GM12878 (cell line): Measurements from ENCODE around the gene EEF1A1. TPM values are rescaled to one million over a fixed set of nuclear protein-coding genes. Genes with fewer than 3 reads are reported as not detected.

Experiments
- ATAC-seq: fragments of 200-7000 bp; cut with Tn5 transposase; 3 replicates; pipeline ENCODE4 v1.9.1; 2020; ENCODE audit warnings: mild to moderate bottlenecking, moderate library complexity
- BruUV-seq: library from RNA; stranded (reverse); fragments of 400-500 nt; replicated peaks from 2 replicates; lab custom pipeline; 2021; lab: Mats Ljungman, UMichigan
- CTCF ChIA-PET: fragments of 300-600 bp; sonication (Branson Sonifier 250); formaldehyde crosslinking; extraction: SDS; loops from one replicate; lab custom pipeline; 2021; ENCODE audit warnings: inconsistent platforms; lab: Yijun Ruan, JAX
- POLR2A ChIA-PET: fragments of 350-600 bp; formaldehyde crosslinking; extraction: SDS; loops from one replicate; lab custom pipeline; 2021; ENCODE audit warnings: inconsistent platforms; lab: Charles Lee
- RAD21 ChIA-PET: fragments of 300-600 bp; sonication (Branson Sonifier 250); formaldehyde crosslinking; loops from one replicate; lab custom pipeline; 2023; ENCODE audit warnings: antibody characterized with exemption; ENCODE audit not compliant: unreplicated experiment; lab: Charles Lee
- SMC1A ChIA-PET: fragments of 300-600 bp; sonication (Branson Sonifier 250); formaldehyde crosslinking; loops from one replicate; lab custom pipeline; 2023; ENCODE audit not compliant: unreplicated experiment, uncharacterized antibody; lab: Charles Lee
- DNase-seq: peaks from one replicate; pipeline ENCODE4 v3.0.0-alpha.2; 2011; ENCODE audit warnings: low read depth, low spot score
- FAIRE-seq: peaks from 3 replicates; lab custom pipeline; 2011; peaks lifted over from hg19 to GRCh38; lab: Jason Lieb, UNC
- H2AFZ ChIP-seq: 2 replicates; pipeline ENCODE4 v1.6.0; 2011; ENCODE audit warnings: low read depth, low read length, control low read depth; ENCODE audit not compliant: control insufficient read depth
- H3K27ac ChIP-seq: 2 replicates; pipeline ENCODE4 v1.5.1; 2011; ENCODE audit warnings: control low read depth; ENCODE audit not compliant: control insufficient read depth, insufficient read depth
- H3K27me3 ChIP-seq, 2 experiments: replicated peaks in 1 of 2; 2 replicates each; pipeline versions ENCODE4 v1.6.0 to v1.6.1; 2011; ENCODE audit warnings: low read length in 1 of 2; ENCODE audit not compliant: control insufficient read depth in 2 of 2, insufficient read depth in 2 of 2
- H3K36me3 ChIP-seq, 2 experiments: 2 replicates each; pipeline ENCODE4 v1.5.1; 2011; ENCODE audit warnings: low read length in 1 of 2; ENCODE audit not compliant: control insufficient read depth in 2 of 2, insufficient read depth in 2 of 2
- H3K4me1 ChIP-seq: 2 replicates; pipeline ENCODE4 v1.6.1; 2011; ENCODE audit warnings: mild to moderate bottlenecking, low read length, moderate library complexity, mixed read lengths; ENCODE audit not compliant: control insufficient read depth, insufficient read depth
- H3K4me2 ChIP-seq: 2 replicates; pipeline ENCODE4 v1.6.0; 2011; ENCODE audit warnings: control low read depth; ENCODE audit not compliant: control insufficient read depth, insufficient read depth
- H3K4me3 ChIP-seq: fragments of 200-600 bp; sonication (generic); 2 replicates; pipeline ENCODE4 v1.5.1; 2016
- H3K79me2 ChIP-seq: 2 replicates; pipeline ENCODE4 v1.6.0; 2011; ENCODE audit warnings: low read length; ENCODE audit not compliant: control insufficient read depth, insufficient read depth
- H3K9ac ChIP-seq: 2 replicates; pipeline ENCODE4 v1.8.0; 2011; ENCODE audit warnings: low read length, control low read depth, mixed read lengths; ENCODE audit not compliant: control insufficient read depth, insufficient read depth
- H3K9me3 ChIP-seq: replicated peaks from 3 replicates; pipeline ENCODE4 v1.5.1; 2011; ENCODE audit warnings: mild to moderate bottlenecking, low read length; ENCODE audit not compliant: control insufficient read depth, insufficient read depth
- H4K20me1 ChIP-seq: 2 replicates; pipeline ENCODE4 v1.6.0; 2011; ENCODE audit not compliant: control insufficient read depth, insufficient read depth
- BACH1 ChIP-seq: fragments of 450-650 bp; IDR thresholded peaks from 2 replicates; pipeline ENCODE4 v1.6.1; 2017; ENCODE audit warnings: mild to moderate bottlenecking, borderline replicate concordance
- FOXM1 ChIP-seq: IDR thresholded peaks from 2 replicates; pipeline ENCODE4 v1.6.1; 2012; ENCODE audit warnings: low read depth, mild to moderate bottlenecking, inconsistent platforms, low read length, moderate library complexity
- JUNB ChIP-seq: IDR thresholded peaks from 2 replicates; pipeline ENCODE4 v1.6.1; 2016; ENCODE audit warnings: antibody characterized with exemption, mild to moderate bottlenecking
- MEF2A ChIP-seq: IDR thresholded peaks from 2 replicates; pipeline ENCODE4 v1.6.1; 2011; ENCODE audit warnings: low read depth, mild to moderate bottlenecking, low read length, moderate library complexity; ENCODE audit not compliant: insufficient read depth
- NFXL1 ChIP-seq: fragments of 450-650 bp; IDR thresholded peaks from 2 replicates; pipeline ENCODE4 v1.6.1; 2017; ENCODE audit warnings: antibody characterized with exemption, mild to moderate bottlenecking, borderline replicate concordance
- NR2C1 ChIP-seq: fragments of 450-650 bp; IDR thresholded peaks from 2 replicates; pipeline ENCODE4 v1.6.1; 2017; ENCODE audit warnings: antibody characterized with exemption, mild to moderate bottlenecking, moderate library complexity
- RELA ChIP-seq: fragments of 450-650 bp; IDR thresholded peaks from 2 replicates; pipeline ENCODE4 v1.8.0; 2014; ENCODE audit warnings: borderline replicate concordance; ENCODE audit not compliant: partially characterized antibody
- RFX5 ChIP-seq: IDR thresholded peaks from 2 replicates; pipeline ENCODE4 v1.6.1; 2011; ENCODE audit warnings: low read depth, low read length, improper control_type of control experiment
- SMAD5 ChIP-seq: IDR thresholded peaks from 2 replicates; pipeline ENCODE4 v1.6.1; 2016; ENCODE audit warnings: antibody characterized with exemption, low read depth
- TAF1 ChIP-seq: IDR thresholded peaks from 2 replicates; pipeline ENCODE4 v1.6.1; 2011; ENCODE audit warnings: mild to moderate bottlenecking, low read depth, low read length, borderline replicate concordance
- ZBED1 ChIP-seq: IDR thresholded peaks from 2 replicates; pipeline ENCODE4 v1.6.1; 2016; ENCODE audit warnings: borderline replicate concordance
- WGBS: methylation state at CpG from one replicate; pipeline ENCODE4 v1.1.6; 2016; ENCODE audit warnings: low lambda C conversion rate; ENCODE audit not compliant: insufficient replicate concordance, insufficient coverage; ENCODE audit errors: missing lambda C conversion rate; 5-methylcytosine and 5-hydroxymethylcytosine counted together
- in situ Hi-C: fragments of 300-500 bp; cut with MboI; formaldehyde crosslinking; loops from 9 replicates; pipeline ENCODE4 v1.14.3; 2018; ENCODE audit warnings: mixed read lengths
- intact Hi-C: fragments of 100-400 bp; cut with micrococcal nuclease; formaldehyde crosslinking; loops from one replicate; pipeline ENCODE4 v1.14.2; 2022; ENCODE audit not compliant: unreplicated experiment
- polyA plus RNA-seq, 11 experiments: library from polyadenylated mRNA; depleted of rRNA in 4 of 11; unstranded in 6 of 11; stranded (reverse) in 5 of 11; fragments of >200 nt; fragmentation: Nextera tagmentation in 4 of 11; fragmentation: Illumina TruSeq in 1 of 11; extraction: Ambion mirVana in 4 of 11; extraction: Trizol in 1 of 11; gene quantifications; 1 replicate in 1 of 11; 2 replicates in 10 of 11; pipeline versions ENCODE4 v1.2.1 to v1.2.3, GENCODE V29; 2011 to 2016; ENCODE audit warnings: inconsistent platforms in 2 of 11, missing spikeins in 2 of 11, low read depth in 1 of 11
- total RNA-seq, 4 experiments: library from RNA; depleted of rRNA in 3 of 4; stranded (reverse); fragments of >200 nt in 3 of 4; fragmentation: Illumina TruSeq in 1 of 4; extraction: Trizol in 1 of 4; gene quantifications; 2 replicates each; pipeline versions ENCODE4 v1.2.1 to v1.2.3, GENCODE V29; 2013 to 2021
- TF ChIP-seq, protein P1 (sequence below): fragments of 450-650 bp; IDR thresholded peaks from 2 replicates; pipeline ENCODE4 v1.6.1; 2017; ENCODE audit warnings: borderline replicate concordance
- TF ChIP-seq, protein P2 (sequence below): fragments of 450-650 bp; IDR thresholded peaks from 2 replicates; pipeline ENCODE4 v1.6.1; 2016; ENCODE audit warnings: mild to moderate bottlenecking
- TF ChIP-seq, protein P3 (sequence below): IDR thresholded peaks from 2 replicates; pipeline ENCODE4 v1.6.1; 2012; ENCODE audit warnings: low read depth, low read length, improper control_type of control experiment
- TF ChIP-seq, protein P4 (sequence below): IDR thresholded peaks from 2 replicates; pipeline ENCODE4 v1.6.1; 2011; ENCODE audit warnings: mild to moderate bottlenecking, low read depth, low read length, moderate library complexity; ENCODE audit not compliant: insufficient replicate concordance

EEF1A1 gene
- total and polyA plus RNA-seq, 10 of the 15 experiments (the other 5 are each of a cell fraction or from before 2014, with no cell fraction given): 4,214 to 18,090 (median 14,132) TPM

DNA sequence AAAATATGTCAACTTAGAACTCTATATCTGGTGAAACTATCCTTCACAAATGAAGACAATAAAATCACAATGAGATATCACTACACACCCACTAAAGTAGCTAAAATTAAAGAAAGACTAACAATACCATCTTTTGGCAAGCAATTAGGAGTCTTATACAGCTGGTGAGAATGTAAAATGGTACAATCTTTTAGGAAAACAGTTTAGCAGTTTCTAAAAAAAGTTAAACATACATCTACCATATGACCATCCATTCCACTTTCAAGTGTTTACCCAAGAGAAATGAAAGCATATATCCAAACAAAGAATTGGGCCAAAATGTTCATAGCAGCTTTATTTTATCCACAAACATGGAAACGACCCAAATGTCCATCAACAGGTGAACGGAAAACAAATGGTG, 13.8 kb upstream of the EEF1A1 start:
- ATAC-seq (no peak), DNase-seq (no peak), FAIRE-seq (no peak)
- Histone ChIP-seq H3K27me3 (no peaks in the 10 kb centered on the region), H3K4me1 (no peaks in the 10 kb centered on the region), H3K36me3 (no peaks in the 10 kb centered on the region), H3K4me2 (no peak overlapping the region), H4K20me1 (no peaks in the 10 kb centered on the region), H2AFZ (no peak overlapping the region), H3K9me3 (no peaks in the 10 kb centered on the region), H3K27ac (no peak overlapping the region), H3K79me2 (no peaks in the 10 kb centered on the region), H3K9ac (no peak overlapping the region; the same call in 1 of the 2 replicates), H3K4me3 (no peak overlapping the region)
- BruUV-seq: no TSS peak
- RAD21 ChIA-PET: interaction anchor here (0.5 to 1.9 kb wide), 4 partner anchors 11 to 72 kb away, joined by 3 to 6 read pairs (median 3); partner anchors contain the start of gene EEF1A1
- in situ Hi-C loops: no loop called here
- CTCF ChIA-PET: interaction anchor here (1.2 kb wide), 1 partner anchor 76 kb away, joined by 3 read pairs; no protein-coding TSS in a partner anchor
- 48% methylated on average over 2 of the region's 2 CpGs for WGBS
- POLR2A ChIA-PET: interaction anchor here (1.0 to 3.3 kb wide), 3 partner anchors 9 to 22 kb away, joined by 3 to 24 read pairs (median 3); partner anchors contain the start of gene EEF1A1
- intact Hi-C loops: no loop called here
- TF ChIP-seq, protein P1, sequence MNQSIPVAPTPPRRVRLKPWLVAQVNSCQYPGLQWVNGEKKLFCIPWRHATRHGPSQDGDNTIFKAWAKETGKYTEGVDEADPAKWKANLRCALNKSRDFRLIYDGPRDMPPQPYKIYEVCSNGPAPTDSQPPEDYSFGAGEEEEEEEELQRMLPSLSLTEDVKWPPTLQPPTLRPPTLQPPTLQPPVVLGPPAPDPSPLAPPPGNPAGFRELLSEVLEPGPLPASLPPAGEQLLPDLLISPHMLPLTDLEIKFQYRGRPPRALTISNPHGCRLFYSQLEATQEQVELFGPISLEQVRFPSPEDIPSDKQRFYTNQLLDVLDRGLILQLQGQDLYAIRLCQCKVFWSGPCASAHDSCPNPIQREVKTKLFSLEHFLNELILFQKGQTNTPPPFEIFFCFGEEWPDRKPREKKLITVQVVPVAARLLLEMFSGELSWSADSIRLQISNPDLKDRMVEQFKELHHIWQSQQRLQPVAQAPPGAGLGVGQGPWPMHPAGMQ: no peak
- TF ChIP-seq BACH1 (no peak), MEF2A (no peak), TAF1 (no peak), JUNB (no peak), NFXL1 (no peak), FOXM1 (no peak), NR2C1 (no peak), RFX5 (no peak), SMAD5 (no peak), ZBED1 (no peak), RELA (no peak)
- TF ChIP-seq, protein P2, sequence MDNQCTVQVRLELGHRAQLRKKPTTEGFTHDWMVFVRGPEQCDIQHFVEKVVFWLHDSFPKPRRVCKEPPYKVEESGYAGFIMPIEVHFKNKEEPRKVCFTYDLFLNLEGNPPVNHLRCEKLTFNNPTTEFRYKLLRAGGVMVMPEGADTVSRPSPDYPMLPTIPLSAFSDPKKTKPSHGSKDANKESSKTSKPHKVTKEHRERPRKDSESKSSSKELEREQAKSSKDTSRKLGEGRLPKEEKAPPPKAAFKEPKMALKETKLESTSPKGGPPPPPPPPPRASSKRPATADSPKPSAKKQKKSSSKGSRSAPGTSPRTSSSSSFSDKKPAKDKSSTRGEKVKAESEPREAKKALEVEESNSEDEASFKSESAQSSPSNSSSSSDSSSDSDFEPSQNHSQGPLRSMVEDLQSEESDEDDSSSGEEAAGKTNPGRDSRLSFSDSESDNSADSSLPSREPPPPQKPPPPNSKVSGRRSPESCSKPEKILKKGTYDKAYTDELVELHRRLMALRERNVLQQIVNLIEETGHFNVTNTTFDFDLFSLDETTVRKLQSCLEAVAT: no peak
- TF ChIP-seq, protein P3, sequence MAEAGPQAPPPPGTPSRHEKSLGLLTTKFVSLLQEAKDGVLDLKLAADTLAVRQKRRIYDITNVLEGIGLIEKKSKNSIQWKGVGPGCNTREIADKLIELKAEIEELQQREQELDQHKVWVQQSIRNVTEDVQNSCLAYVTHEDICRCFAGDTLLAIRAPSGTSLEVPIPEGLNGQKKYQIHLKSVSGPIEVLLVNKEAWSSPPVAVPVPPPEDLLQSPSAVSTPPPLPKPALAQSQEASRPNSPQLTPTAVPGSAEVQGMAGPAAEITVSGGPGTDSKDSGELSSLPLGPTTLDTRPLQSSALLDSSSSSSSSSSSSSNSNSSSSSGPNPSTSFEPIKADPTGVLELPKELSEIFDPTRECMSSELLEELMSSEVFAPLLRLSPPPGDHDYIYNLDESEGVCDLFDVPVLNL: no peak
- TF ChIP-seq, protein P4, sequence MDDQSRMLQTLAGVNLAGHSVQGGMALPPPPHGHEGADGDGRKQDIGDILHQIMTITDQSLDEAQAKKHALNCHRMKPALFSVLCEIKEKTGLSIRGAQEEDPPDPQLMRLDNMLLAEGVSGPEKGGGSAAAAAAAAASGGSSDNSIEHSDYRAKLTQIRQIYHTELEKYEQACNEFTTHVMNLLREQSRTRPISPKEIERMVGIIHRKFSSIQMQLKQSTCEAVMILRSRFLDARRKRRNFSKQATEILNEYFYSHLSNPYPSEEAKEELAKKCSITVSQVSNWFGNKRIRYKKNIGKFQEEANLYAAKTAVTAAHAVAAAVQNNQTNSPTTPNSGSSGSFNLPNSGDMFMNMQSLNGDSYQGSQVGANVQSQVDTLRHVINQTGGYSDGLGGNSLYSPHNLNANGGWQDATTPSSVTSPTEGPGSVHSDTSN: no peak
- SMC1A ChIA-PET: interaction anchor here (0.8 to 2.4 kb wide), 5 partner anchors 8 to 27 kb away, joined by 3 to 10 read pairs (median 3); no protein-coding TSS in a partner anchor
